Adrenal gland (tissue), 12 donors: ENCODE results near the gene RPS24. TPM values are rescaled to one million over a fixed set of nuclear protein-coding genes. Genes with fewer than 3 reads are reported as not detected.
"Not testable (repeated sequence)": the region's sequence is repeated elsewhere in the genome, so short reads cannot be mapped to it uniquely, and the experiment has no call there.

ENCODE experiments used
- DNase-seq, 7 donors: peaks; one replicate each; pipeline ENCODE4 v3.0.0-alpha.2; 2019 to 2020
- H3K27ac ChIP-seq, 5 donors: fragments of 200-600 bp; sonication (generic) in 4 of 5; 1 replicate in 3 of 5; 2 replicates in 2 of 5; pipeline versions ENCODE4 v1.5.1 to v1.8.0; 2016 to 2020; ENCODE audit warnings: mild to moderate bottlenecking in 1 of 5
- H3K27me3 ChIP-seq: fragments of 200-600 bp; 2 replicates; pipeline ENCODE4 v1.8.0; 2021
- H3K36me3 ChIP-seq, 2 donors: fragments of 200-600 bp; replicated peaks in 1 of 2; 1 replicate in 1 of 2; 2 replicates in 1 of 2; pipeline versions ENCODE4 v1.5.1 to v1.8.0; 2018 to 2022
- H3K4me1 ChIP-seq, 2 donors: fragments of 200-600 bp; replicated peaks in 1 of 2; 1 replicate in 1 of 2; 2 replicates in 1 of 2; pipeline versions ENCODE4 v1.5.1 to v1.8.0; 2018 to 2021
- H3K4me3 ChIP-seq, 4 donors: fragments of 200-600 bp; sonication (generic) in 3 of 4; one replicate each; pipeline ENCODE4 v1.5.1; 2016 to 2018
- H3K9me3 ChIP-seq, 3 donors: fragments of 200-600 bp; sonication (generic) in 1 of 3; replicated peaks in 1 of 3; 1 replicate in 2 of 3; 2 replicates in 1 of 3; pipeline versions ENCODE4 v1.5.1 to v1.8.0; 2016 to 2021
- CTCF ChIP-seq, 6 experiments: fragments of 450-650 bp in 4 of 6; fragments of 200-600 bp in 2 of 6; sonication (generic) in 1 of 6; IDR thresholded peaks; 1 replicate in 5 of 6; 2 replicates in 1 of 6; pipeline versions ENCODE4 v1.5.1 to v1.8.0; 2016 to 2021; ENCODE audit warnings: antibody characterized with exemption in 6 of 6, mild to moderate bottlenecking in 2 of 6, moderate library complexity in 1 of 6
- POLR2A ChIP-seq, 2 donors: fragments of 450-650 bp; IDR thresholded peaks; one replicate each; pipeline ENCODE4 v1.6.1; 2017; ENCODE audit warnings: antibody characterized with exemption in 2 of 2, mild to moderate bottlenecking in 2 of 2, moderate library complexity in 1 of 2
- WGBS, 4 donors: extraction: QIAGEN DNeasy Blood & Tissue Kit in 2 of 4; methylation state at CpG; one replicate each; pipeline versions ENCODE4 v1.1.5 to v1.1.7; 2013 to 2017; 5-methylcytosine and 5-hydroxymethylcytosine counted together
- intact Hi-C, 2 donors: fragments of 100-400 bp; cut with DNase I; formaldehyde crosslinking; loops; one replicate each; pipeline versions ENCODE4 v1.14.1 to v1.15.0; 2022 to 2023
- polyA plus RNA-seq, 3 donors: library from polyadenylated mRNA; stranded (reverse); fragments of 200-250 nt in 2 of 3; fragments of 350-450 nt in 1 of 3; fragmentation: Illumina TruSeq in 1 of 3; extraction: RNeasy Lipid Tissue Mini Kit (QIAGEN cat#74804) in 1 of 3; gene quantifications; one replicate each; pipeline ENCODE4 v1.2.3, GENCODE V29; 2013 to 2014
- total RNA-seq, 9 donors: library from RNA; depleted of rRNA in 4 of 9; stranded (reverse); fragments of >200 nt in 4 of 9; fragments of 120-200 nt in 1 of 9; fragmentation: NEBNext Ultra II Directional in 1 of 9; extraction: Animal tissue kit (Norgen Biotek cat#: 25700) in 1 of 9; gene quantifications; one replicate each; pipeline versions ENCODE4 v1.1.0 to v1.2.4, GENCODE V29; 2013 to 2023
- donor health status: healthy with polysubstance abuse.
- donor health status: Bipolar disorder and iron deficiency.
- donor health status: DM: yes; HTN: yes; CAD: no.
- donor health status: DM: no; HTN: no; CAD: no.
- donor health status: DM: no; HTN: no; CAD: no.
- donor health status: DM: yes; HTN: yes; CAD: no.

RPS24 gene
- total and polyA plus RNA-seq, 12 donors = 1,129 to 4,974 (median 1,962) TPM

- Histone ChIP-seq H3K4me1 (no peaks in the 10 kb centered on the region), H3K27me3 (no peaks in the 10 kb centered on the region), H3K9me3 (no peaks in the 10 kb centered on the region), H3K4me3 (no peak overlapping the region), H3K27ac (no peak overlapping the region), H3K36me3 (no peaks in the 10 kb centered on the region)
- DNase-seq = no peak
- intact Hi-C loops = loop anchor here in 1 of 2 donors (10.0 kb wide), 1 partner anchor 1135 kb away; no protein-coding TSS in a partner anchor
- TF ChIP-seq POLR2A (IDR thresholded peaks at IDR 0.05) = no peak
- TF ChIP-seq CTCF (IDR thresholded peaks at IDR 0.05) = no peak
- 85 to 93% (median 92%) methylated on average over 12 of the region's 12 CpGs for WGBS, 4 donors
Observed at GRCh38 chr10:78059906-78060702, 26.4 kb downstream of the RPS24 start.

GRCh38 chr10:78062296-78062695 is 28.6 kb downstream of the RPS24 start:
- no peak for TF ChIP-seq POLR2A (IDR thresholded peaks at IDR 0.05)
- H3K4me3 ChIP-seq = no peak overlapping the region
- H3K36me3 ChIP-seq = no peaks in the 10 kb centered on the region
- no peak overlapping the region for H3K27ac ChIP-seq
- 72 to 87% (median 79%) methylated on average over 5 of the region's 5 CpGs for WGBS, 4 donors
- peaks cover 0 to 3% of the 10 kb centered on the region in 2 donors for H3K4me1 ChIP-seq
- DNase-seq = no peak
- H3K27me3 ChIP-seq = no peaks in the 10 kb centered on the region
- intact Hi-C loops = no loop called here
- no peaks in the 10 kb centered on the region for H3K9me3 ChIP-seq

GRCh38 chr10:78063236-78063635 is 29.6 kb downstream of the RPS24 start:
- Histone ChIP-seq H3K36me3 (no peaks in the 10 kb centered on the region), H3K27me3 (no peaks in the 10 kb centered on the region), H3K4me1 (peaks cover 0 to 3% of the 10 kb centered on the region in 2 donors), H3K4me3 (no peak overlapping the region), H3K27ac (no peak overlapping the region), H3K9me3 (no peaks in the 10 kb centered on the region)
- TF ChIP-seq CTCF (IDR thresholded peaks at IDR 0.05) (no peak), POLR2A (IDR thresholded peaks at IDR 0.05) (no peak)
- no peak for DNase-seq
- 63 to 77% (median 74%) methylated on average over 2 of the region's 2 CpGs for WGBS, 4 donors
- intact Hi-C loops = no loop called here

- H3K4me3 ChIP-seq, H3K27me3 ChIP-seq, H3K27ac ChIP-seq, H3K9me3 ChIP-seq, H3K4me1 ChIP-seq, intact Hi-C loops, H3K36me3 ChIP-seq, DNase-seq: not testable (repeated sequence)
- no CpG with 5 or more reads among the region's 2 CpGs for WGBS, 4 donors
Observed at GRCh38 chr10:78064919-78065318, 31.3 kb downstream of the RPS24 start.

GRCh38 chr10:78065611-78066010 is 31.9 kb downstream of the RPS24 start:
- H3K36me3 ChIP-seq = no peaks in the 10 kb centered on the region
- H3K27ac ChIP-seq = no peak overlapping the region
- no peaks in the 10 kb centered on the region for H3K27me3 ChIP-seq
- H3K4me3 ChIP-seq = no peak overlapping the region
- no peak for DNase-seq
- 78 to 90% (median 86%) methylated on average over 2 of the region's 2 CpGs for WGBS, 4 donors
- peaks cover 0 to 3% of the 10 kb centered on the region in 2 donors for H3K4me1 ChIP-seq
- H3K9me3 ChIP-seq = no peaks in the 10 kb centered on the region
- intact Hi-C loops = no loop called here
- no peak for TF ChIP-seq CTCF (IDR thresholded peaks at IDR 0.05)
- TF ChIP-seq POLR2A (IDR thresholded peaks at IDR 0.05) = no peak
